NT2/D1 (cell line): Measurements from ENCODE around the gene SLC7A5.

Source experiments
- DNase-seq: peaks from one replicate; pipeline ENCODE4 v3.0.0-alpha.2; 2011; ENCODE audit warnings: low read depth, low spot score
- H3K27me3 ChIP-seq: 2 replicates; pipeline ENCODE4 v1.6.0; 2011; ENCODE audit warnings: mild to moderate bottlenecking; ENCODE audit not compliant: insufficient read length, insufficient read depth
- H3K36me3 ChIP-seq: 2 replicates; pipeline ENCODE4 v1.6.1; 2011; ENCODE audit warnings: mild to moderate bottlenecking, low read length, mixed read lengths; ENCODE audit not compliant: insufficient read depth, insufficient read length
- H3K4me1 ChIP-seq: 2 replicates; pipeline ENCODE4 v1.5.1; 2011; ENCODE audit not compliant: insufficient read depth, insufficient read length
- H3K4me3 ChIP-seq: 2 replicates; pipeline ENCODE4 v1.5.1; 2011; ENCODE audit warnings: low read depth; ENCODE audit not compliant: insufficient read length
- H3K9ac ChIP-seq: 2 replicates; pipeline ENCODE4 v1.6.0; 2011; ENCODE audit warnings: low read depth; ENCODE audit not compliant: insufficient read length
- H3K9me3 ChIP-seq: 2 replicates; pipeline ENCODE4 v1.5.1; 2011; ENCODE audit warnings: mild to moderate bottlenecking, low read length; ENCODE audit not compliant: insufficient read depth
- SUZ12 ChIP-seq: IDR thresholded peaks from 2 replicates; pipeline ENCODE4 v1.6.1; 2011; ENCODE audit not compliant: insufficient read length, insufficient read depth; ENCODE audit errors: extremely low read depth
- YY1 ChIP-seq: IDR thresholded peaks from 2 replicates; pipeline ENCODE4 v1.6.1; 2011; ENCODE audit not compliant: insufficient read length, insufficient read depth
- ZNF274 ChIP-seq: IDR thresholded peaks from 2 replicates; pipeline ENCODE4 v1.6.1; 2011; ENCODE audit warnings: mild to moderate bottlenecking, low read depth, low read length

Gene SLC7A5

GRCh38 chr16:87855852-87856715, 13.2 kb downstream of the SLC7A5 start:
- H3K9ac ChIP-seq: peak overlapping the region; percentile 8
- no peak for DNase-seq
- H3K9me3 ChIP-seq: no peaks in the 10 kb centered on the region
- no peaks in the 10 kb centered on the region for H3K27me3 ChIP-seq
- TF ChIP-seq SUZ12 (no peak), YY1 (no peak), ZNF274 (no peak)
- H3K4me1 ChIP-seq: peaks cover 46% of the 10 kb centered on the region
- peaks cover 92% of the 10 kb centered on the region for H3K36me3 ChIP-seq
- no peak overlapping the region for H3K4me3 ChIP-seq

- H3K27me3 ChIP-seq: no peaks in the 10 kb centered on the region
- DNase-seq: no peak
- H3K4me3 ChIP-seq: no peak overlapping the region
- no peaks in the 10 kb centered on the region for H3K9me3 ChIP-seq
- TF ChIP-seq ZNF274 (no peak), SUZ12 (no peak), YY1 (no peak)
- H3K4me1 ChIP-seq: peaks cover 50% of the 10 kb centered on the region
- H3K36me3 ChIP-seq: peaks cover 93% of the 10 kb centered on the region
- H3K9ac ChIP-seq: no peak overlapping the region
Measured at GRCh38 chr16:87854907-87855683, 14.2 kb downstream of the SLC7A5 start.

- H3K27me3 ChIP-seq: no peaks in the 10 kb centered on the region
- peaks cover 94% of the 10 kb centered on the region for H3K36me3 ChIP-seq
- no peak overlapping the region for H3K9ac ChIP-seq
- H3K4me1 ChIP-seq: peaks cover 56% of the 10 kb centered on the region
- no peak for DNase-seq
- TF ChIP-seq YY1 (no peak), ZNF274 (no peak), SUZ12 (no peak)
- H3K4me3 ChIP-seq: no peak overlapping the region
- no peaks in the 10 kb centered on the region for H3K9me3 ChIP-seq
Measured at GRCh38 chr16:87854053-87854906, 15.0 kb downstream of the SLC7A5 start.

DNA sequence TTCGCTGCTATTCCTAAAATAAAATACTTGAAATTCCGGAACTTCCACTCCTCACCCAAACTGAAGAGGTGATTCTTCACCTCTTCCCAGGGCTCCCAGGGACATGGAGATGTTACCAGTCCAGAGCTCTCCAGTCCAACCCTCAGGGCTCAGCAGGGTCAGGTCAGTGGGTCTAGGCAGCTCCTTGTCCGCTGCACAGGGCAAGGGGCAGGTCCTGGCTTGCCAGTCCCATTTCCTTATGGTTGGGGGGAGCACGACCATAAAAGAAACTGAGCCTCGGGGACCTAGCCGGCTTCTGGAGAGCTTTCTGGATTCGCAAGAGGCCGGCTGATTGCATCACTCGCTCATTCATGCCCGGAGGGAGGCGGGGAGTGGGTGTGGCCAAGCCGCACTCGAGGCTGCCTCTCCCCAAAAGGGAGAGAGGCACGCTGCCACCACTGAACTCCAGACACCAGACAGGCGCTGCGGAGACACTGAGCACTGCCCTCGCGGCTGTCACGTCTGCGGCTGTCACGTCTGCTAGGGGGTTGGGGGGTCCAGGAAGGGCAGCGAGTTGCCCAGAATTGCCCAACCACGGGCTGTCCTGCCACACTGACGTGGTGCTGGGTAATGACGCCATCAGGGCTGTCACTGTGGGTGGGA, 15.8 kb downstream of the SLC7A5 start:
- peaks cover 94% of the 10 kb centered on the region for H3K36me3 ChIP-seq
- TF ChIP-seq SUZ12: no peak
- TF ChIP-seq YY1: no peak
- no peak for TF ChIP-seq ZNF274
- no peak overlapping the region for H3K4me3 ChIP-seq

GRCh38 chr16:87851601-87852000, 17.7 kb downstream of the SLC7A5 start:
- TF ChIP-seq SUZ12 (no peak), ZNF274 (no peak), YY1 (no peak)
- no peak for DNase-seq
- Histone ChIP-seq H3K27me3 (no peaks in the 10 kb centered on the region), H3K36me3 (peaks cover 94% of the 10 kb centered on the region), H3K9me3 (no peaks in the 10 kb centered on the region), H3K4me1 (peaks cover 62% of the 10 kb centered on the region), H3K9ac (peak overlapping the region; percentile 63), H3K4me3 (no peak overlapping the region)

More for the DNA sequence above, 15.8 kb downstream of the SLC7A5 start:
- no peak for DNase-seq
- H3K9me3 ChIP-seq: no peaks in the 10 kb centered on the region
- peak overlapping the region; percentile 63 for H3K9ac ChIP-seq
- H3K27me3 ChIP-seq: no peaks in the 10 kb centered on the region
- H3K4me1 ChIP-seq: peaks cover 59% of the 10 kb centered on the region

DNA sequence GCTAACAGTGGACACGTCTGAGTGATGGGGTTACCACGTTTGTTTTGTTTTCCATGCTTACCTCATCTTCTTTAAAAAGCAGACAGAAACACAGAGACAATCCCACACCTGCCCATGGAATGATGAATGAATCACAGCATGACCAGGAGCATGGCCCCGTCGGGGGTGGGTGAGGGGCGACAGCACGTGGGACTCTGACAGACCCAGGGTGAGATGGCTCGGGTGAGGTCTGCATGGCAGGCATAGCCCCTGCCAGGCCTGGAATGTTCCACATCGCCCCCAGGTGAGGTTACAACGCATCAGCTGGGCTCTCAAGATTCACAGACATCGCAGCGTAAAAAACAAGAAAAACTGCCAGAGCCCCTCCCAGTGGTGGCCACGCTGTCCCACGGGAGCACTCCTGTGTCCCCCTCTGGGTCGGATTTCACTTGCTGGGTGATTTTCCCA, 18.1 kb downstream of the SLC7A5 start:
- H3K4me3 ChIP-seq: no peak overlapping the region
- H3K9ac ChIP-seq: no peak overlapping the region
- no peak for TF ChIP-seq SUZ12
- no peak for TF ChIP-seq YY1
- TF ChIP-seq ZNF274: no peak
- no peaks in the 10 kb centered on the region for H3K9me3 ChIP-seq
- H3K27me3 ChIP-seq: no peaks in the 10 kb centered on the region
- H3K4me1 ChIP-seq: peaks cover 60% of the 10 kb centered on the region
- H3K36me3 ChIP-seq: peaks cover 94% of the 10 kb centered on the region
- no peak for DNase-seq
